HG03439 (cell line): Measurements from ENCODE around the gene PTPN23.
"Not testable (repeated sequence)": the region's sequence is repeated elsewhere in the genome, so short reads cannot be mapped to it uniquely, and the experiment has no call there.

Experiments
- ATAC-seq: cut with Tn5 transposase; IDR thresholded peaks from one replicate; pipeline ENCODE4 v1.9.1; 2021; ENCODE audit warnings: mild to moderate bottlenecking, moderate library complexity; ENCODE audit not compliant: unreplicated experiment

Gene PTPN23, protein sequence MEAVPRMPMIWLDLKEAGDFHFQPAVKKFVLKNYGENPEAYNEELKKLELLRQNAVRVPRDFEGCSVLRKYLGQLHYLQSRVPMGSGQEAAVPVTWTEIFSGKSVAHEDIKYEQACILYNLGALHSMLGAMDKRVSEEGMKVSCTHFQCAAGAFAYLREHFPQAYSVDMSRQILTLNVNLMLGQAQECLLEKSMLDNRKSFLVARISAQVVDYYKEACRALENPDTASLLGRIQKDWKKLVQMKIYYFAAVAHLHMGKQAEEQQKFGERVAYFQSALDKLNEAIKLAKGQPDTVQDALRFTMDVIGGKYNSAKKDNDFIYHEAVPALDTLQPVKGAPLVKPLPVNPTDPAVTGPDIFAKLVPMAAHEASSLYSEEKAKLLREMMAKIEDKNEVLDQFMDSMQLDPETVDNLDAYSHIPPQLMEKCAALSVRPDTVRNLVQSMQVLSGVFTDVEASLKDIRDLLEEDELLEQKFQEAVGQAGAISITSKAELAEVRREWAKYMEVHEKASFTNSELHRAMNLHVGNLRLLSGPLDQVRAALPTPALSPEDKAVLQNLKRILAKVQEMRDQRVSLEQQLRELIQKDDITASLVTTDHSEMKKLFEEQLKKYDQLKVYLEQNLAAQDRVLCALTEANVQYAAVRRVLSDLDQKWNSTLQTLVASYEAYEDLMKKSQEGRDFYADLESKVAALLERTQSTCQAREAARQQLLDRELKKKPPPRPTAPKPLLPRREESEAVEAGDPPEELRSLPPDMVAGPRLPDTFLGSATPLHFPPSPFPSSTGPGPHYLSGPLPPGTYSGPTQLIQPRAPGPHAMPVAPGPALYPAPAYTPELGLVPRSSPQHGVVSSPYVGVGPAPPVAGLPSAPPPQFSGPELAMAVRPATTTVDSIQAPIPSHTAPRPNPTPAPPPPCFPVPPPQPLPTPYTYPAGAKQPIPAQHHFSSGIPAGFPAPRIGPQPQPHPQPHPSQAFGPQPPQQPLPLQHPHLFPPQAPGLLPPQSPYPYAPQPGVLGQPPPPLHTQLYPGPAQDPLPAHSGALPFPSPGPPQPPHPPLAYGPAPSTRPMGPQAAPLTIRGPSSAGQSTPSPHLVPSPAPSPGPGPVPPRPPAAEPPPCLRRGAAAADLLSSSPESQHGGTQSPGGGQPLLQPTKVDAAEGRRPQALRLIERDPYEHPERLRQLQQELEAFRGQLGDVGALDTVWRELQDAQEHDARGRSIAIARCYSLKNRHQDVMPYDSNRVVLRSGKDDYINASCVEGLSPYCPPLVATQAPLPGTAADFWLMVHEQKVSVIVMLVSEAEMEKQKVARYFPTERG (N-terminal part only)

GRCh38 chr3:47380601-47381316, at the start of gene PTPN23:
Gene PTPN23 (plus strand): TSS chr3:47381021. CDS start chr3:47381097, 76 bp downstream.
- peak; percentile 85 for ATAC-seq

GRCh38 chr3:47333907-47334306, 46.9 kb upstream of the PTPN23 start:
- no peak for ATAC-seq

DNA sequence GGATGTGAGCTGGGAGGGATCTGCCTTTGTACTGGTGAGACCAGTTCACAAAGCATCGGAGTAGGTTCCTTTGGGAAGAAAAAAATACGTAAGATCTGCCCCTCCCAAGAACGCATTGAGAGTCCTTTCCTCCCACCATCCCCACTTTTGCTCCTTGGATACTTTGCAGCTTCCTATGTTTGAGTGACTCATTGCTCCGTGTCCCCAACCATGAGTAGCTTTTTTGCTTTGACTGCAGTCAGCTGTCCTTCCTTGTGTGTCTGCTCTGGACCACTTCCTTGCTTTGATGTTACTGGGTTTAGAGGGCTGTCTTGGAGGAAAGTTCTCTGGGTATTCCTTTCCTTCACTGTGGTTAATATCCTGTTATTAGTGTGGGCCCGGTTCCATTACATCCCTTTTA, 43.2 kb upstream of the PTPN23 start:
- ATAC-seq: no peak

GRCh38 chr3:47339951-47340350, 40.9 kb upstream of the PTPN23 start:
- ATAC-seq: no peak

- ATAC-seq: no peak
Observed at GRCh38 chr3:47340866-47341265, 40.0 kb upstream of the PTPN23 start.

DNA sequence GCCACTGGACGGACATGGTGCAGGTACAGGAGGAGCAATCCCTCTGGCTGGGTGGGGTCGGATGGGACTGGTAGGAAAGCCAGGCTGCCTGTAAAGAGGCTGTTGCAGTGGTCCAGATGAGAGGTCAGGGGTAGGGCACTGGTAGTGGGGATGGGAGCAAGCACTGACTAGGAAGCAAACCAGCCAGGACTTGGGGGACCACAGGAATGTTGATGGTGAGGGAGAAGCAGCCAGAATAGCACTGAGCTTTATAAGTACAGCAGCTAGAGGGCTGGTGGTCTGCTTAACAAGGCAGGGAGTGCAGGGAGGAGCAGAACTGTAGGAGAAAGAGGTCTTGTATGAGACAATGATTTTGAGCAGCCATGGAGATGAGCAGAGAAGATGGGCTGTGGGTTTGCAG, 38.7 kb upstream of the PTPN23 start:
- ATAC-seq: no peak

DNA sequence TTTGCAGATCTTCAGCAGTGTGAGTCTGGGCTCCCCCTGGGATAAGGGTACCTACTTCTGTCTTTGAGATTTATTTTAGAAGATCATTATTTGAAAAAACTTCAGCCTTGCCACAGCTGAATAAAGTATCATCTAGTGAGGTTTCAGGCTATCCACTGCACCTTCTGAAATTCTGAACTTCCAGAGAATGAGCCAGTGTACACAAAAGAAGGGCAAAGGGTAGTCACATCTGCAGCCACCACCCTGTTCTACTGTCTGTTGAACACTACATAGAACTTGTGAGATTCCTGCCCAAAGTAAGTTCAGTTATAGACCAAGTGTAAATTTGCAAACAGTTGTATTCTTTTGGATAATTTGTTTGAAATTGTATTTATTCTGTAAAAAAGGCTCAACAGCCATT, 38.0 kb upstream of the PTPN23 start:
- no peak for ATAC-seq

DNA sequence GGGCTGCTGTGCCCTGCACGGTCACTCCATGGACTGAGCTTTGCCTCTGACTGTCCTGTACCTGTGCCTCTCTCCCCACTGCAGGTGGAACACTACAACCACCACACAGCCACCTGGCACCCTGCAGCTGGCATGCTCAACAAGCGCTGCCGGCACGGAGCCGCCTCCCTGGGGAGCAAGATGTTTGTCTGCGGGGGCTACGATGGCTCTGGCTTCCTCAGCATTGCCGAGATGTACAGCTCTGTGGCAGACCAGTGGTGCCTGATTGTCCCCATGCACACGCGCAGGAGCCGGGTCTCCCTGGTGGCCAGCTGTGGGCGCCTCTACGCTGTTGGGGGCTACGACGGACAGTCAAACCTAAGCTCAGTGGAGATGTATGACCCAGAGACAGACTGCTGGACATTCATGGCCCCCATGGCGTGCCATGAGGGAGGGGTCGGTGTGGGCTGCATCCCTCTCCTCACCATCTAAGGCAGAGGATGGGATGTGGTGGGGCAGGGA, 37.3 kb upstream of the PTPN23 start:
- no peak for ATAC-seq

GRCh38 chr3:47344971-47345370, 35.9 kb upstream of the PTPN23 start:
- ATAC-seq: no peak

DNA sequence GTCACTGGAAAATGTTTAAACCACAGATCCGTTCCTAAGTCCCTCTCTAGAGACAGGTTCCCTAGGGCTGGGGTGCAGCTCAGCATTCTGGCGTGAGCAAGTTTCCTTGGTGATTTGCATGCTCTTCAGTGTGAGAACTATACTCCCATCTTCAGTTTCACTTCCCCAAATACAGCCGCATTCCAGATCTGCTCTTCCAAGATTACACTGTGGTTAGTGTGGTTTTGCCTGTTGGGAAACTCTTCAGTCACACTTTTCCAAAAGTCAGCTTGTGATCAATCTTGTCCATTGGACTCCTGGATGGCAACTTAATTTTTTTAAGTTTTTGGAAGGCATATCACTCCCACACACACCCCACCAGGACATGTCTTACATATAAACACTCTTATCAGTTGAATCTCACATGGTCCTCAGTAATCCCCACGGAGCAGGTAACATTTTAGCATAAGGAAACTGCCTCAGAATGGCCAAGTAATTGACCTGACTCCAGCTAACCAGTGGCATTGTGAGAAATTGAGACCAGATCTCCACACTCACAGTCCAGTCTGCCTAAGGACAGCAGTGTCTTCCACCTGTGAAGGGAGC, 33.5 kb upstream of the PTPN23 start:
- no peak for ATAC-seq

- no peak for ATAC-seq
Observed at GRCh38 chr3:47348411-47349154, 32.2 kb upstream of the PTPN23 start.

GRCh38 chr3:47355010-47355409, 25.8 kb upstream of the PTPN23 start:
- ATAC-seq: no peak

- ATAC-seq: no peak
Observed at GRCh38 chr3:47356201-47356600, 24.6 kb upstream of the PTPN23 start.

DNA sequence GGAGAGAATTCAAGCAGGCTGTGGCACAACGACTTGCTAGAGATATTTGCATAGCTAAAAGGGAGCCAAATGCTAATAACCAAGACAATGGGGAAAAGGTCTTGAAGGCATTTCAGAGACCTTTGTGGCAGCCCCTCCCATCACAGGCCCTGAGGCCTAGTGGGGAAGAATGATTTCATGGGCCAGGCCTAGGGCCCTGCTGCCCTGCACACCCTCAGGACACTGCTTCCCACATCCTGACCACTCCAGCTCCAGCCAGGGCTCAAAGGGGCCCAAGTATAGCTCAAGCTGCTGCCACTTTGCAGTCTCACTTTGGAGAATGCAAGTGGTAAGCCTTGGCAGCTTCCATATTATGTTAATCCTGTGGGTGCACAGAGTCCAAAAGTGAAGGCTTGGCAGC, 21.5 kb upstream of the PTPN23 start:
- ATAC-seq: no peak

DNA sequence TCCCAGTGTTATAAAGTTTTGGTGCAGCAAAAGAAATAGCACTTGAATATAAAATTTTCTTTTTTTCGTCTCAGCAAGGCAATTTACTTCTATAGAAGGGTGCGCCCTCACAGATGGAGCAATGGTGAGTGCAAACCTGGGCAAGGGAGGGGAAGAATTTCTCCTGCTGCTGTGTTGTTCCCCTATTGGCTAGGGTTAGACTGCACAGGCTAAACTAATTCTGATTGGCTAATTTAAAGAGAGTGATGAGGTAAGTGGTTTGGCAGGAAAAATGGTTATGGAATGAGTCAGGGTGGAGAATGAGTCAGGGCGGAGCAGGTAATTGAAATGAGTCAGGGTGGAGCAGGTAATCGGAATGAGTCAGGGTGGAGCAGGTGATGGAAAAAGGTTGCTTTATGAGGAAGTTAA, 20.7 kb upstream of the PTPN23 start:
- not testable (repeated sequence) for ATAC-seq

GRCh38 chr3:47362701-47363100, 18.1 kb upstream of the PTPN23 start:
- no peak for ATAC-seq

- ATAC-seq: no peak
Observed at GRCh38 chr3:47365213-47366153, 15.3 kb upstream of the PTPN23 start.

- ATAC-seq: no peak
Observed at GRCh38 chr3:47366833-47367232, 14.0 kb upstream of the PTPN23 start.
